HCT116 (cell line): ENCODE data around the gene SCARF1. TPM values are rescaled to one million over a fixed set of nuclear protein-coding genes. Genes with fewer than 3 reads are reported as not detected.

Experiments used
- ATAC-seq: fragments of 200-7000 bp; cut with Tn5 transposase; 2 replicates; pipeline ENCODE4 v1.9.1; 2020; ENCODE audit warnings: mild to moderate bottlenecking, moderate library complexity
- BruUV-seq: library from RNA; stranded (reverse); fragments of 400-500 nt; replicated peaks from 2 replicates; lab custom pipeline; 2021; lab: Mats Ljungman, UMichigan
- CTCF ChIA-PET: fragments of 300-600 bp; sonication (Branson Sonifier 250); formaldehyde crosslinking; loops from one replicate; lab custom pipeline; 2021; ENCODE audit warnings: antibody characterized with exemption; lab: Charles Lee
- POLR2A ChIA-PET: fragments of 300-600, 350-600 bp; sonication (Branson Sonifier 250); formaldehyde crosslinking; loops from one replicate; lab custom pipeline; 2021; ENCODE audit warnings: antibody characterized with exemption; lab: Charles Lee
- RAD21 ChIA-PET, 2 experiments: fragments of 300-600 bp; sonication (Branson Sonifier 250); formaldehyde crosslinking; loops; one replicate each; lab custom pipeline; 2023; ENCODE audit warnings: low total read pairs in 2 of 2; ENCODE audit not compliant: uncharacterized antibody in 2 of 2, unreplicated experiment in 2 of 2, low non-redundant PET in 1 of 2; lab: Charles Lee
- DNase-seq: peaks from one replicate; pipeline ENCODE4 v3.0.0-alpha.2; 2010; ENCODE audit warnings: low read depth, low spot score
- H2AFZ ChIP-seq: fragments of 200-600 bp; shearing (Covaris generic), sonication (generic); 2 replicates; pipeline ENCODE4 v1.6.1; 2017; ENCODE audit warnings: low read depth, mixed run types, mixed read lengths, antibody characterized with exemption, low read length; ENCODE audit not compliant: poor library complexity, severe bottlenecking
- H3K27ac ChIP-seq: 2 replicates; pipeline ENCODE4 v1.5.1; 2012; ENCODE audit warnings: low read depth, low read length
- H3K27me3 ChIP-seq: fragments of 200-600 bp; sonication (generic); 2 replicates; pipeline ENCODE4 v1.6.1; 2016; ENCODE audit warnings: mixed run types, low read length, mixed read lengths; ENCODE audit not compliant: insufficient read depth
- H3K36me3 ChIP-seq, 2 experiments: fragments of 200-500 bp in 1 of 2; fragments of 200-600 bp in 1 of 2; sonication (Bioruptor generic) in 1 of 2; sonication (generic) in 1 of 2; 2 replicates each; pipeline versions ENCODE4 v1.5.1 to v1.6.1; 2014 to 2016; ENCODE audit warnings: low read length in 2 of 2, inconsistent platforms in 1 of 2, mixed read lengths in 1 of 2, mixed run types in 1 of 2; ENCODE audit not compliant: insufficient read depth in 2 of 2, control insufficient read depth in 1 of 2
- H3K4me1 ChIP-seq, 2 experiments: fragments of 200-600 bp in 1 of 2; sonication (generic) in 1 of 2; 2 replicates each; pipeline versions ENCODE4 v1.5.1 to v1.6.1; 2012 to 2017; ENCODE audit warnings: low read length in 2 of 2, inconsistent platforms in 1 of 2, mild to moderate bottlenecking in 1 of 2, mixed read lengths in 1 of 2, mixed run types in 1 of 2, moderate library complexity in 1 of 2; ENCODE audit not compliant: insufficient read depth in 2 of 2, control insufficient read depth in 1 of 2
- H3K4me2 ChIP-seq: fragments of 200-600 bp; sonication (generic); 2 replicates; pipeline ENCODE4 v1.6.1; 2017; ENCODE audit warnings: mixed run types, low read length, mixed read lengths
- H3K4me3 ChIP-seq, 2 experiments: fragments of 200-600 bp in 1 of 2; sonication (generic) in 1 of 2; replicated peaks in 1 of 2; 2 replicates each; pipeline ENCODE4 v1.5.1; 2011 to 2016; ENCODE audit warnings: low read length in 2 of 2, control low read depth in 1 of 2, low read depth in 1 of 2, mild to moderate bottlenecking in 1 of 2, mixed read lengths in 1 of 2, mixed run types in 1 of 2
- H3K79me2 ChIP-seq: fragments of 200-600 bp; sonication (generic); 2 replicates; pipeline ENCODE4 v1.6.1; 2017; ENCODE audit warnings: mild to moderate bottlenecking, mixed run types, low read length, moderate library complexity, mixed read lengths; ENCODE audit not compliant: insufficient read depth
- H3K9ac ChIP-seq: fragments of 200-600 bp; sonication (generic); 2 replicates; pipeline ENCODE4 v1.6.1; 2016; ENCODE audit warnings: low read length, mixed read lengths
- H3K9me2 ChIP-seq: fragments of 200-600 bp; sonication (generic), shearing (Covaris generic); 2 replicates; pipeline ENCODE4 v1.6.1; 2017; ENCODE audit warnings: mixed run types, mild to moderate bottlenecking, moderate library complexity; ENCODE audit not compliant: insufficient read depth
- H3K9me3 ChIP-seq, 2 experiments: fragments of 200-500 bp in 1 of 2; fragments of 200-600 bp in 1 of 2; sonication (Bioruptor generic) in 1 of 2; sonication (generic) in 1 of 2; 2 replicates each; pipeline ENCODE4 v1.6.1; 2014 to 2017; ENCODE audit warnings: low read length in 2 of 2, mixed read lengths in 2 of 2, inconsistent platforms in 1 of 2, low read depth in 1 of 2, mild to moderate bottlenecking in 1 of 2, mixed run types in 1 of 2, moderate library complexity in 1 of 2; ENCODE audit not compliant: control insufficient read depth in 1 of 2, insufficient read depth in 1 of 2
- H4K20me1 ChIP-seq: fragments of 200-600 bp; sonication (generic), shearing (Covaris generic); 2 replicates; pipeline ENCODE4 v1.6.1; 2017; ENCODE audit warnings: mixed run types, mild to moderate bottlenecking, moderate library complexity; ENCODE audit not compliant: insufficient read depth
- ATF3 ChIP-seq: IDR thresholded peaks from 2 replicates; pipeline ENCODE4 v1.6.1; 2012
- CEBPB ChIP-seq: IDR thresholded peaks from 2 replicates; pipeline ENCODE4 v1.6.1; 2012; ENCODE audit warnings: low read depth
- EGR1 ChIP-seq: IDR thresholded peaks from 2 replicates; pipeline ENCODE4 v1.6.1; 2012; ENCODE audit warnings: low read depth
- EZH2 ChIP-seq: fragments of 200-600 bp; sonication (generic); IDR thresholded peaks from 2 replicates; pipeline ENCODE4 v1.6.1; 2017; ENCODE audit warnings: antibody characterized with exemption, mixed run types
- EZH2phosphoT487 ChIP-seq: fragments of 200-600 bp; IDR thresholded peaks from 2 replicates; pipeline ENCODE4 v1.6.1; 2018; ENCODE audit warnings: antibody characterized with exemption, borderline replicate concordance
- FOSL1 ChIP-seq: IDR thresholded peaks from 2 replicates; pipeline ENCODE4 v1.6.1; 2012; ENCODE audit warnings: low read depth
- JUND ChIP-seq: IDR thresholded peaks from 2 replicates; pipeline ENCODE4 v1.6.1; 2012
- SIN3A ChIP-seq: IDR thresholded peaks from 2 replicates; pipeline ENCODE4 v1.6.1; 2012; ENCODE audit warnings: low read depth
- SRF ChIP-seq: IDR thresholded peaks from 2 replicates; pipeline ENCODE4 v1.6.1; 2012; ENCODE audit warnings: low read depth
- TCF7L2 ChIP-seq: IDR thresholded peaks from 2 replicates; pipeline ENCODE4 v1.7.0; 2011; ENCODE audit warnings: borderline replicate concordance, inconsistent platforms; ENCODE audit not compliant: insufficient read depth, insufficient read length; ENCODE audit errors: extremely low read depth
- YY1 ChIP-seq: IDR thresholded peaks from 2 replicates; pipeline ENCODE4 v1.6.1; 2011; ENCODE audit warnings: low read length, low read depth, moderate library complexity, mild to moderate bottlenecking; ENCODE audit not compliant: insufficient replicate concordance; ENCODE audit errors: extremely low read depth
- ZBTB33 ChIP-seq: IDR thresholded peaks from 2 replicates; pipeline ENCODE4 v1.6.1; 2011; ENCODE audit warnings: mild to moderate bottlenecking, low read length, moderate library complexity; ENCODE audit not compliant: insufficient replicate concordance; ENCODE audit errors: extremely low read depth
- ZNF274 ChIP-seq: fragments of 200-500 bp; sonication (Bioruptor generic); IDR thresholded peaks from 2 replicates; pipeline ENCODE4 v1.6.1; 2014; ENCODE audit warnings: mild to moderate bottlenecking, low read depth, low read length, inconsistent platforms
- intact Hi-C: fragments of 100-400 bp; cut with micrococcal nuclease; formaldehyde crosslinking; loops from 2 replicates; pipeline ENCODE4 v1.10.0; 2022
- total RNA-seq: library from RNA; stranded (reverse); gene quantifications from one replicate; pipeline ENCODE4 v1.2.1, GENCODE V29; 2021; ENCODE audit not compliant: unreplicated experiment
- TF ChIP-seq, protein P1 (sequence below), 3 experiments: fragments of 200-600 bp in 1 of 3; sonication (generic) in 1 of 3; IDR thresholded peaks in 2 of 3; conservative IDR thresholded peaks in 1 of 3; 2 replicates each; pipeline ENCODE4 v1.5.1; 2012 to 2017; ENCODE audit warnings: low read depth in 2 of 3, low read length in 2 of 3, antibody characterized with exemption in 1 of 3, borderline replicate concordance in 1 of 3, control low read depth in 1 of 3, mild to moderate bottlenecking in 1 of 3, mixed read lengths in 1 of 3, mixed run types in 1 of 3, moderate library complexity in 1 of 3; ENCODE audit not compliant: insufficient read depth in 1 of 3

SCARF1 gene
- total RNA-seq, 1 experiment from 2014 or later, result 2.2 TPM

DNA sequence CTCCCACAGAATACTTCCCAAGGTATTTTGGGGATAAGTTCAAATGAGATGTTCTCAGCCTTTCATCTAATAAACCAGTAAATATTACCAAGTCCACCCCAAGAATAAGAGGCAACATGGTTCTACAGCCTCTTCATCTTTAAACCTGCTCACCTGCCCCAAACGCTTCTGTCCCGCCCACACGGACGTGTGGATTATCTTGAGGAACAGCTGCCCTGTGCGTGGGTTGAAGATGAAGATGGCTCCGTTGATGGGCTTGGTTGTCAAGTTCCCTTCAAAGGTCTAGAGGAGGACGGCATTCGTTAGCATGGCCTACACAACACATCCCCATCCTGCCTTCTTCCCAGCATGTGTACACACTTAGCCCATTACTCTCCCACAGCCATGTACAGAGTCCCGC lies 12.6 kb upstream of the SCARF1 start:
- Histone ChIP-seq H3K9me3 (no peaks in the 10 kb centered on the region), H3K27ac (no peak overlapping the region), H3K4me3 (no peak overlapping the region), H3K4me2 (no peak overlapping the region), H3K27me3 (no peaks in the 10 kb centered on the region), H3K4me1 (no peaks in the 10 kb centered on the region), H2AFZ (no peak overlapping the region), H3K36me3 (peaks cover 72 to 84% of the 10 kb centered on the region in 2 experiments), H3K9ac (no peak overlapping the region), H3K79me2 (peaks cover 4% of the 10 kb centered on the region; the same call in 1 of the 2 replicates), H4K20me1 (0 out of 2 replicates have a peak, but pooled peaks cover 4% of the 10 kb centered on the region), H3K9me2 (no peaks in the 10 kb centered on the region)
- intact Hi-C loops, result no loop called here
- POLR2A ChIA-PET, result interaction anchor here (1.2 kb wide), 1 partner anchor 8 kb away, joined by 3 read pairs; no protein-coding TSS in a partner anchor
- CTCF ChIA-PET, result interaction anchor here (1.6 kb wide), 1 partner anchor 9 kb away, joined by 5 read pairs; the partner anchor contains the start of gene RILP
- BruUV-seq, result no TSS peak
- DNase-seq, result no peak
- no peak for TF ChIP-seq SIN3A
- TF ChIP-seq TCF7L2, result no peak
- no peak for TF ChIP-seq EGR1
- no peak for TF ChIP-seq FOSL1
- TF ChIP-seq ZNF274, result no peak
- TF ChIP-seq ATF3, result no peak
- no peak for TF ChIP-seq EZH2
- no peak for TF ChIP-seq YY1
- TF ChIP-seq, protein P1, sequence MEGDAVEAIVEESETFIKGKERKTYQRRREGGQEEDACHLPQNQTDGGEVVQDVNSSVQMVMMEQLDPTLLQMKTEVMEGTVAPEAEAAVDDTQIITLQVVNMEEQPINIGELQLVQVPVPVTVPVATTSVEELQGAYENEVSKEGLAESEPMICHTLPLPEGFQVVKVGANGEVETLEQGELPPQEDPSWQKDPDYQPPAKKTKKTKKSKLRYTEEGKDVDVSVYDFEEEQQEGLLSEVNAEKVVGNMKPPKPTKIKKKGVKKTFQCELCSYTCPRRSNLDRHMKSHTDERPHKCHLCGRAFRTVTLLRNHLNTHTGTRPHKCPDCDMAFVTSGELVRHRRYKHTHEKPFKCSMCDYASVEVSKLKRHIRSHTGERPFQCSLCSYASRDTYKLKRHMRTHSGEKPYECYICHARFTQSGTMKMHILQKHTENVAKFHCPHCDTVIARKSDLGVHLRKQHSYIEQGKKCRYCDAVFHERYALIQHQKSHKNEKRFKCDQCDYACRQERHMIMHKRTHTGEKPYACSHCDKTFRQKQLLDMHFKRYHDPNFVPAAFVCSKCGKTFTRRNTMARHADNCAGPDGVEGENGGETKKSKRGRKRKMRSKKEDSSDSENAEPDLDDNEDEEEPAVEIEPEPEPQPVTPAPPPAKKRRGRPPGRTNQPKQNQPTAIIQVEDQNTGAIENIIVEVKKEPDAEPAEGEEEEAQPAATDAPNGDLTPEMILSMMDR (IDR thresholded peaks at IDR 0.05 in 2 of 3, conservative IDR thresholded peaks at IDR 0.05 in 1 of 3; ENCODE audit: borderline replicate concordance in 1 of 3, insufficient read depth in 1 of 3, low read depth in 2 of 3, low read length in 2 of 3), result no peak
- TF ChIP-seq JUND, result no peak
- no peak for TF ChIP-seq SRF
- no peak for TF ChIP-seq EZH2phosphoT487
- TF ChIP-seq ZBTB33, result no peak
- no peak for TF ChIP-seq CEBPB
- RAD21 ChIA-PET, result no interaction called here
- no peak for ATAC-seq
